Stimulated activated CD8-positive, alpha-beta memory T cell treated with anti-CD3 and anti-CD28 coated beads, Interleukin-12 subunit alpha, Interleukin-12 subunit beta, amount 100 ng/mL, for 4 hours (primary cell): ENCODE results near the gene CBS.
"Not testable (repeated sequence)": the region's sequence is repeated elsewhere in the genome, so short reads cannot be mapped to it uniquely, and the experiment has no call there.

Source experiments
- DNase-seq: peaks from one replicate; pipeline ENCODE4 v3.0.0-alpha.2; 2020; ENCODE audit warnings: low read depth

Gene CBS

GRCh38 chr21:43075170-43076022 is at the start of gene CBS:
TSS of gene CBS (minus strand) at chr21:43075835. CDS start at chr21:43072193, 3,642 bp downstream.
- DNase-seq: not testable (repeated sequence)

GRCh38 chr21:43115956-43116355 is 40.3 kb upstream of the CBS start:
- not testable (repeated sequence) for DNase-seq

- not testable (repeated sequence) for DNase-seq
Measured at GRCh38 chr21:43114483-43114882, 38.8 kb upstream of the CBS start.

GRCh38 chr21:43109006-43109405 is 33.4 kb upstream of the CBS start:
- DNase-seq: not testable (repeated sequence)

GRCh38 chr21:43108177-43108576 is 32.5 kb upstream of the CBS start:
- DNase-seq: not testable (repeated sequence)

- not testable (repeated sequence) for DNase-seq
Measured at GRCh38 chr21:43107794-43108137, 32.1 kb upstream of the CBS start.

- DNase-seq: not testable (repeated sequence)
Measured at GRCh38 chr21:43106965-43107793, 31.5 kb upstream of the CBS start, which contains the start of gene U2AF1. TSS of gene U2AF1 (minus strand) at chr21:43107570. CDS start at chr21:43107494, 76 bp downstream.

- not testable (repeated sequence) for DNase-seq
Measured at GRCh38 chr21:43104642-43105041, 29.0 kb upstream of the CBS start.

GRCh38 chr21:43102281-43102680 is 26.6 kb upstream of the CBS start:
- not testable (repeated sequence) for DNase-seq

- DNase-seq: not testable (repeated sequence)
Measured at GRCh38 chr21:43101676-43102075, 26.0 kb upstream of the CBS start.

GRCh38 chr21:43101000-43101399 is 25.4 kb upstream of the CBS start:
- DNase-seq: not testable (repeated sequence)

GRCh38 chr21:43091979-43092614 is 16.5 kb upstream of the CBS start:
- DNase-seq: not testable (repeated sequence)

- DNase-seq: not testable (repeated sequence)
Measured at GRCh38 chr21:43090947-43091346, 15.3 kb upstream of the CBS start.

GRCh38 chr21:43089463-43089862 is 13.8 kb upstream of the CBS start:
- not testable (repeated sequence) for DNase-seq

- not testable (repeated sequence) for DNase-seq
Measured at GRCh38 chr21:43082587-43083300, 7.1 kb upstream of the CBS start.

- not testable (repeated sequence) for DNase-seq
Measured at GRCh38 chr21:43076643-43077042, 1.0 kb upstream of the CBS start.

GRCh38 chr21:43076023-43076637 is 495 bp upstream of the CBS start:
- DNase-seq: not testable (repeated sequence)

GRCh38 chr21:43074401-43075169 is 1.1 kb downstream of the CBS start:
- DNase-seq: not testable (repeated sequence)

GRCh38 chr21:43072742-43073141 is 2.9 kb downstream of the CBS start:
- DNase-seq: not testable (repeated sequence)

- not testable (repeated sequence) for DNase-seq
Measured at GRCh38 chr21:43069682-43070081, 6.0 kb downstream of the CBS start.
